Prostate gland (tissue), 2 donors: Measurements from ENCODE around the gene MAP4.

Source experiments
- CTCF ChIP-seq, 4 experiments: fragments of 200-600 bp in 2 of 4; fragments of 450-650 bp in 2 of 4; sonication (generic) in 2 of 4; IDR thresholded peaks; 1 replicate in 3 of 4; 2 replicates in 1 of 4; pipeline ENCODE4 v1.5.1; 2016 to 2019; ENCODE audit warnings: antibody characterized with exemption in 4 of 4, mild to moderate bottlenecking in 2 of 4, moderate library complexity in 2 of 4
- POLR2A ChIP-seq: fragments of 450-650 bp; IDR thresholded peaks from one replicate; pipeline ENCODE4 v1.6.1; 2016; ENCODE audit warnings: antibody characterized with exemption, mild to moderate bottlenecking

GRCh38 chr3:47802734-47803479 lies 213.3 kb downstream of the MAP4 start, which contains the start of gene DHX30:
- TF ChIP-seq CTCF (IDR thresholded peaks at IDR 0.05) (no peak), POLR2A (peak; percentile 84)
